ENCODE results near the gene PDSS2.
"Not testable (repeated sequence)": the region's sequence is repeated elsewhere in the genome, so short reads cannot be mapped to it uniquely, and the experiment has no call there.

Gene PDSS2

GRCh38 chr6:107315114-107315513 is 144.2 kb downstream of the PDSS2 start:
- DNase-seq: no peak

DNA sequence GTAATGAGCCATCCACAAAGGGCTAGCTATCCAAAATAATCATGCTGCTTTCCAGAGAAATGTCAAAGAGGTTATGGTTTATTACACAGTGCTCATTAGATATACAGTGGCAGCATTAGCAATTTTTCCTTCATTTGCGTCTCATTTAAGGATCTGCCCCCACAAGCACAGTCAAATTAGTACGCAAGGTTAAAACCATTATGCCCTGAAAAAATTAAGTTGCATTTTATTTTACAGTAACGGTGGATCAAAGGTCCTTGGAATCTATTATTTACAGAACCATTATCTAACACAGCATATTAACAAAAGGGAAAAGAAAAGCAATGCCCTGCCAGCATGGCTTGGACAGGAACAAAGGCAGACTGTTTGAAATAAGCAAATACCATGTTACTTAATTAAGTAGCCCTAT is 144.8 kb downstream of the PDSS2 start:
- DNase-seq: no peak

- no peak for DNase-seq
These were observed 145.6 kb downstream of the PDSS2 start for GRCh38 chr6:107313776-107314175.

- DNase-seq: no peak
These were observed 149.0 kb downstream of the PDSS2 start for GRCh38 chr6:107310362-107310761.

DNA sequence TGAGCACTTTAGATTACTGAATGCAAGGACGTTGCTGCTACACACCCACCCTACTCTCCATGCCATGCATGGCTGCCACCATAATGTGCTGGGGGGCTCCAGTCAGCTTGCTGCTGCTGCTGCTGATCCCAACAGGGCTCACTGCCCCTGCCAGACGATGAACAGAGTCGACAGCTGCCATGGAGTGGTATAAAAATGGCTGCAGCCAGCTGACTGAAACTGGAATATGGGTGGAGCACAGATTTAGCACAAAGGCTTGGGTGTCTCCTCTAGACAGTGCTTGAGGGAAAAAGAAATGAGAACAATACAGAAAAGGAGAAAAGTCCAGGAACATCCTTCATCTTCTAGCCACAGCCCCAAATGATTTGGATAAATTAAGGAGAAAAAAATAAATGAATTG is 150.7 kb downstream of the PDSS2 start:
- DNase-seq: no peak

DNA sequence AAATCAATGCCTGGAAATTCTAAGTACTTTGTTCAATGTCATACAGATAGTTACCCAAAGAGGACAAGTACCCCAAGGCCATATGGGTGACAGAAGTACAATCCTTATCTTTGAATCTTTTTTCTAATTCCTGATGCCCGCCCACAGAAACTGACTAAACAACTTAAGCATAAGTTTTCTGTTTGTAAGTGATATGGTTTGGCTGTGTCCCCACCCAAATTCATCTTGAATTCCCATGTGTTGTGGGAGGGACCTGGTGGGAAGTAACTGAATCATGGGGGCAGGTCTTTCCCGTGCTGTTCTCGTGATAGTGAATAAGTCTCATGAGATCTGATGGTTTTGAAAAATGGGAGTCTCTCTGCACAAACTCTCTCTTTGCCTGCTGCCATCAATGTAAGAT is 153.4 kb downstream of the PDSS2 start:
- DNase-seq: not testable (repeated sequence)

GRCh38 chr6:107305391-107305790 is 154.0 kb downstream of the PDSS2 start:
- no peak for DNase-seq

DNA sequence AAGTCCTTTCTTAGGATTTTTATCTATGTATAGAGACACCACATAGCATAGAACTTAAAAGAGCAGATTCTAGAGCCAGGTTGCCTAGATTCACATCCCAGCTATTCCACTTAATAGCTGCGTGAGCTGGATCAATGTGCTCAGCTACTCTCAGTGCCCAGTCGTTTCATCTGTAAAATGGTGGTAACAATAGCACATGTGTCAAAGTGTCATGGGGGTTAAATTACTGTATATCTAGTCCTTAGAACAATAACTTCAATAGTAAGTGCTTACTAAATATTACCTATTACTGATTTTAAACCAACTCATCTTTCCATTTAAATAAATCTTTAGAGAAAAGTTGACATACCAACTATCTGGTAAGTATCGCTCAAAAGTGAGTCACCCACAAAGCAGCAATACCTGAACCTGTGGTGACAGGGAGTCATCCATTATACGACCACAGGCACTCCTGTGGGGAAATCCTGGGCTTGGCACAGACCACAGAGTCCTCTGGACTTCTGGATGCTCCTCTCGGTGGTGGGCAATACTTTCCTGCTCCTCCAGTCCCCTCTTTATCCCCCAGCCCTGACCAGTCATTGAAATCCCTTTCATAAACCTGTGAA is 154.8 kb downstream of the PDSS2 start:
- DNase-seq: no peak

DNA sequence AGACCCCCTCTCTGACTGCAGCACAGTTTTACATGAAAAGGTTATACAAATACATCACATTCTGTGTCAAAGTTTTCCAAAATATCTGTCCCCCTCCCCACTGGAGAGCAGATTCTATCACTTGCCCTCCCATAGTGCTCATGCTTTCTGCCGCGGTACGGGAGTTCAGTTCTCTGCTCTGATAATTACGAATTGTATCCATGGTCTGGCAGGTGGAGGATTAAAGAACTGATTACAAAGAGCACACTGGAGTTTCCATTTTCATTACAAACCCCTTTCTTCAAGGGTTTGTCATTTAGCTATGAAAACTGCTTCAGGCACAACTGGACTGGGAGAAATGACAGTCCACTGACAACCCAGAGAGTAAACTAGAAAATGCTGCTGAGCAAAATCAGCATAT is 166.0 kb downstream of the PDSS2 start:
- no peak for DNase-seq

GRCh38 chr6:107292715-107293271 is 166.6 kb downstream of the PDSS2 start:
- DNase-seq: no peak

DNA sequence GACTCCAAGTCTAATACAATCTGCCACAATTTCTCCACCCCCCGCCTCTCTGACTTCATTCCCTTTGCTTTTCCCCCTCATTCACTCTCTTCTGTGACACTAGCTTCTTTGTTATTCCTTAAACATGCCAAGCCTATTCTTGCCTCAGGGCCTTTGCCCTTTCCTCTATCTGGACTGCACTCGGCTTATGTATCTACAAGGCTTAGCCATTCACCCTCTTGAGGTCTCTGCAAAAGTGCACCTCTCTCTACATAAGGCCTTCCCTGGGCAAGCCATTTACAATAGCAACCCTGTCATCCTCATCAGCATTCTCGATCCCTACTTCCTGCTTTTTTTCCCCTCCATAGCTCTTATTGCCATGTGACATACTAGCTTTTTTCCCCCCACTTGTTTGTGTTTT is 168.9 kb downstream of the PDSS2 start:
- DNase-seq: no peak

DNA sequence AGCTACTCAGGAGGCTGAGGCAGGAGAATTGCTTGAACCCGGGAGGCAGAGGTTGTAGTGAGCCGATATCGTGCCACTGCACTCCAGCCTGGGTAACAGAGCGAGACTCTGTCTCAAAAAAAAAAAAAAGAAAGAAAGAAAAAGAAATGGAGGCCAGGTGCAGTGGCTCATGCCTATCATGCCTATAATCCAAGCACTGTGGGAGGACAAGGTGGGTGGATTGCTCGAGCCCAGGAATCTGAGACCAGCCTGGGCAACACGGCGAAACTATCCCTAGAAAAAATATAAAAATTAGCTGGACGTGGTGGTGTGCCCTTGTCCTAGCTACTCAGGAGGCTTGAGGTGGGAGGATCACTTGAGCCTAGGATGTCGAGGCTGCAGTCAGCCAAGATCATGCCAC is 170.1 kb downstream of the PDSS2 start:
- not testable (repeated sequence) for DNase-seq

GRCh38 chr6:107285683-107286082 is 173.7 kb downstream of the PDSS2 start:
- not testable (repeated sequence) for DNase-seq

GRCh38 chr6:107284805-107285204 is 174.6 kb downstream of the PDSS2 start:
- DNase-seq: no peak

GRCh38 chr6:107280791-107281190 is 178.6 kb downstream of the PDSS2 start:
- DNase-seq: no peak

DNA sequence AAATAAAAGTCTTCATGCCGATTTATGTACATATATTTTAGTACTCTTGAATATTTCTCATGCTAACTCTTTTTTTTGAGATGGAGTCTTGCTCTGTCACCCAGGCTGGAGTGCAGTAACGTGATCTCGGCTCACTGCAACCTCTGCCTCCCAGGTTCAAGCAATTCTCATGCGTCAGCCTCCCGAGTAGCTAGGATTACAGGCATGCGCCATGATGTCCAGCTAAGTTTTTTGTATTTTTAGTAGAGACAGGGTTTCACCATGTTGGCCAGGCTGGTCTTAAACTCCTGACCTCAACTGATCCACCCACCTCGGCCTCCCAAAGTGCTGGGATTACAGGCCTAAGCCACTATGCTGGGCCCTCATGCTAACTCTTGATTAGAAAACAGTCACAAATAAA is 179.4 kb downstream of the PDSS2 start:
- DNase-seq: not testable (repeated sequence)

DNA sequence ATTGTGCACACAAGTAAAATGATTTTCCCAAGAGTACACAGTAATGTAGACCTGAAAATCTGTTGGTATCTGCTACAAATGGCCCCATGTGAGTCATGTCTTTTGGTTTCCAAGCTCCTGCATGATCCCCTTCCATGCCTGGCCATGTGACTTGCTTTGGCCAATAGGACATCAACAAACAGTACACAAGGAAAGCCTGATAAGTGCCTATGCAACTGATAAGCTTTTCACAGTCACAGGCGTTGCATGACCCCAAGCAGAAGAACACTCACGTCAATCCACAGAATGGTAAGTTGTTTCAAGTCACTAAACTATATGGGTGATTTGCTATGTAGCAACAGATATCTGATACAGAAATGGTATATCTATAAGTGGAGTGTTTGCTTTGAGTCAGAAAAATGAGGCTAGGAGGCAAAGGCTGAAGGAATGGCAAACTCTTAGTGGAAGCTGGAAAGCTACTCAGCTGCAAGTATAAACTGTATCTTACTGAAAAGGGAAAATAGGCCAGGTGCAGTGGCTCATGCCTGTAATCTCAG is 184.0 kb downstream of the PDSS2 start:
- DNase-seq: no peak

DNA sequence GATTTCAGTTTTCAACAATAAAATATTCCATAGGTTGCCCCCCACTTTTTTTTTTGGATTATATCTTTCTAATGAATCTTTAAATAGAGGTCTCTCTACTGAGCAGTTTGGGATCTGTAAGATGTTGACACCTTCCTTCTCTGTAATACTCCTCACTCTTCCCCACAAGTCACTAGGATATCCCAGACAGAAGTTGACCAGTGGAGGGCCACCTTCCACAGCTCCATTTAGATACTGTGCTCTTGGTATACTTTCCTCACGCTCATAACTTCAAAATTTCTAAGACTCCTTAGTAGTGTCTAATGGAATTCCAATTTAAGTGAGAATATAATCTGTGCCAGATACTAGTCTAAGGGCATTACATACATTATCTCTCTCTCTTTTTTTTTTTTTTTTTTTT is 185.1 kb downstream of the PDSS2 start:
- no peak for DNase-seq

GRCh38 chr6:107272246-107272645 is 187.1 kb downstream of the PDSS2 start:
- no peak for DNase-seq

GRCh38 chr6:107271208-107271790 is 188.1 kb downstream of the PDSS2 start:
- DNase-seq: no peak

DNA sequence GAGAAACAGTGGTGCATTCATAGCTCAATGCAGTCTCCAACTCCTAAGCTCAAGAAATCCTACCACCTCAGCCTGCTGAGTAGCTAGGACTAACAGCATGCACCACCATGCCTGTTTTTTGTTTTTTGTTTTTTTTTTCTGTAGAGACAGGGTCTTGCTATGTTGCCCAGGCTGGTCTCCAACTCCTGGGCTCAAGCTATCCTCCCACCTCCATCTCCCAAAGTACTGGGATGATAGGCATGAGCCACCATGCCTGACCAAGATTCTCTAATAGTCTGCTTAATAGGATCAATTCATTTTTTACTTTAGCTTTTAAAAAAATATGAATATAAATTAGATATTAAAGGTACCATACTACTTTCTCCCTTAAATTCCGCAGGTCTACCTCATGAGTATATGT is 191.7 kb downstream of the PDSS2 start:
- DNase-seq: no peak

DNA sequence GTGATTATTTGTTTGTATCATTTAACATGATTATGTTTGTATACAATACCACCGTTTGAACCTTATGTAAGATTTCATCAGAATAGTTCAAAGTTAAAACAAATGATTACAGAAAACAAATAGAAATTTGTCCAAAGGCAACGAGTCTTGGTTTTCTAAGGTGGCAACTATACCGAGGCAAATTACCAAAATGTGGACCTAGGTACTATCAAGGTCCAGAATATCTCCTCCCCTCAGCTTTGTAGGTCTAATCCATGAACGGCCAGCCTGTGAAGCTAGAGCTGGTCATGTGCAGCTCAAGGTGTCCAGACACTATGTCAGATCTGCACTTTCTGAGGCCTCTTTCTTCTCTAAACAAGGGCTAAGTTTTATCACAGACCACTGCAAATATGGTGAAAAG is 192.4 kb downstream of the PDSS2 start:
- DNase-seq: no peak

GRCh38 chr6:107266563-107266962 is 192.8 kb downstream of the PDSS2 start:
- DNase-seq: no peak

- DNase-seq: peak; percentile 73
These were observed 195.0 kb downstream of the PDSS2 start for GRCh38 chr6:107264357-107264840.
